Osteoblast (primary cell): ENCODE measurements around the gene ELAVL1. TPM values are rescaled to one million over a fixed set of nuclear protein-coding genes. Genes with fewer than 3 reads are reported as not detected.
A peak's percentile ranks its signal among the peaks of the same experiment; 100 is the strongest.

Experiments used
- DNase-seq: peaks from one replicate; pipeline ENCODE4 v3.0.0; 2011; ENCODE audit warnings: low spot score, mixed read lengths; ENCODE audit not compliant: insufficient read length; ENCODE audit errors: missing footprints
- H2AFZ ChIP-seq: 2 replicates; pipeline ENCODE4 v1.6.0; 2011; ENCODE audit warnings: mild to moderate bottlenecking, low read length
- H3K27ac ChIP-seq: 2 replicates; pipeline ENCODE4 v1.5.1; 2011; ENCODE audit warnings: mild to moderate bottlenecking, low read depth, low read length, moderate library complexity
- H3K27me3 ChIP-seq: 2 replicates; pipeline ENCODE4 v1.6.0; 2012; ENCODE audit warnings: mild to moderate bottlenecking, control low read depth, inconsistent platforms, low read length, moderate library complexity; ENCODE audit not compliant: insufficient read depth
- H3K36me3 ChIP-seq: 2 replicates; pipeline ENCODE4 v1.5.1; 2011; ENCODE audit warnings: mild to moderate bottlenecking, low read length, control low read depth, moderate library complexity; ENCODE audit not compliant: insufficient read depth
- H3K4me1 ChIP-seq: 2 replicates; pipeline ENCODE4 v1.5.1; 2011; ENCODE audit warnings: mild to moderate bottlenecking, low read length, control low read depth, moderate library complexity; ENCODE audit not compliant: insufficient read depth
- H3K4me2 ChIP-seq: 2 replicates; pipeline ENCODE4 v1.6.0; 2011; ENCODE audit warnings: mild to moderate bottlenecking, low read length; ENCODE audit not compliant: insufficient read depth
- H3K4me3 ChIP-seq: fragments of 200-600 bp; sonication (generic); 3 replicates; pipeline ENCODE4 v1.5.1; 2012; ENCODE audit warnings: mild to moderate bottlenecking, low read length, inconsistent platforms; ENCODE audit not compliant: insufficient read depth
- H3K79me2 ChIP-seq: 2 replicates; pipeline ENCODE4 v1.6.0; 2012; ENCODE audit warnings: mild to moderate bottlenecking, low read length, control low read depth, inconsistent platforms; ENCODE audit not compliant: insufficient read depth
- H3K9me3 ChIP-seq: 2 replicates; pipeline ENCODE4 v1.5.1; 2011; ENCODE audit warnings: low read depth, low read length, control low read depth
- H4K20me1 ChIP-seq: 2 replicates; pipeline ENCODE4 v1.6.0; 2012; ENCODE audit warnings: mild to moderate bottlenecking, low read length, control low read depth; ENCODE audit not compliant: insufficient read depth
- total RNA-seq: library from RNA; depleted of rRNA; stranded (reverse); fragments of >200 nt; gene quantifications from 2 replicates; pipeline ENCODE4 v1.2.3, GENCODE V29; 2012
- TF ChIP-seq, protein P1 (sequence below): IDR thresholded peaks from 2 replicates; pipeline ENCODE4 v1.5.1; 2011; ENCODE audit warnings: mild to moderate bottlenecking, low read depth, low read length, moderate library complexity; ENCODE audit errors: extremely low read depth

The ELAVL1 gene
- total RNA-seq, 1 donor, result 25.7 TPM

DNA sequence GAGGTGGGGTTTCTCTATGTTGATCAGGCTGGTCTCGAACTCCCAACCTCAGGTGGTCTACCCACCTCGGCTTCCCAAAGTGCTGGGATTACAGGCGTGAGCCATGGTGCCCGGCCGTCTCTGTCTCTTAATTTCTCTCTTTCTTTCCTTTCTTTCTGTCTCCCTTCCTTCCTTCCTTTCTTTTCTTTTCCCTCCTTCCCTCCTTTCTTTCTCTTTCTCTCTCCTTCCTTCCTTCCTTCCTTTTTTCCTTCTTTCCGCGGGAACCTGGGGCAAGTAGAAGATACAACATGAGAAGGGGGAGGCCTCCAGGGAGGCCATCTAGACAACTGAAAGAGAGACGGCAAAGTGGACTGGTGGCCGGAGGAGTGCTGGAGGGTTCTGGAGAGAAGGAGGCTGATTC, 15.2 kb upstream of the ELAVL1 start:
- no peak overlapping the region for H3K27ac ChIP-seq
- no peak overlapping the region for H3K4me3 ChIP-seq
- DNase-seq, result peak; percentile 3
- no peaks in the 10 kb centered on the region for H3K9me3 ChIP-seq
- no peaks in the 10 kb centered on the region for H3K79me2 ChIP-seq
- TF ChIP-seq, protein P1, sequence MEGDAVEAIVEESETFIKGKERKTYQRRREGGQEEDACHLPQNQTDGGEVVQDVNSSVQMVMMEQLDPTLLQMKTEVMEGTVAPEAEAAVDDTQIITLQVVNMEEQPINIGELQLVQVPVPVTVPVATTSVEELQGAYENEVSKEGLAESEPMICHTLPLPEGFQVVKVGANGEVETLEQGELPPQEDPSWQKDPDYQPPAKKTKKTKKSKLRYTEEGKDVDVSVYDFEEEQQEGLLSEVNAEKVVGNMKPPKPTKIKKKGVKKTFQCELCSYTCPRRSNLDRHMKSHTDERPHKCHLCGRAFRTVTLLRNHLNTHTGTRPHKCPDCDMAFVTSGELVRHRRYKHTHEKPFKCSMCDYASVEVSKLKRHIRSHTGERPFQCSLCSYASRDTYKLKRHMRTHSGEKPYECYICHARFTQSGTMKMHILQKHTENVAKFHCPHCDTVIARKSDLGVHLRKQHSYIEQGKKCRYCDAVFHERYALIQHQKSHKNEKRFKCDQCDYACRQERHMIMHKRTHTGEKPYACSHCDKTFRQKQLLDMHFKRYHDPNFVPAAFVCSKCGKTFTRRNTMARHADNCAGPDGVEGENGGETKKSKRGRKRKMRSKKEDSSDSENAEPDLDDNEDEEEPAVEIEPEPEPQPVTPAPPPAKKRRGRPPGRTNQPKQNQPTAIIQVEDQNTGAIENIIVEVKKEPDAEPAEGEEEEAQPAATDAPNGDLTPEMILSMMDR, result no peak
- no peak overlapping the region for H2AFZ ChIP-seq
- H3K4me2 ChIP-seq, result no peak overlapping the region
- no peaks in the 10 kb centered on the region for H4K20me1 ChIP-seq
- no peaks in the 10 kb centered on the region for H3K36me3 ChIP-seq
- no peaks in the 10 kb centered on the region for H3K4me1 ChIP-seq
- no peaks in the 10 kb centered on the region for H3K27me3 ChIP-seq

DNA sequence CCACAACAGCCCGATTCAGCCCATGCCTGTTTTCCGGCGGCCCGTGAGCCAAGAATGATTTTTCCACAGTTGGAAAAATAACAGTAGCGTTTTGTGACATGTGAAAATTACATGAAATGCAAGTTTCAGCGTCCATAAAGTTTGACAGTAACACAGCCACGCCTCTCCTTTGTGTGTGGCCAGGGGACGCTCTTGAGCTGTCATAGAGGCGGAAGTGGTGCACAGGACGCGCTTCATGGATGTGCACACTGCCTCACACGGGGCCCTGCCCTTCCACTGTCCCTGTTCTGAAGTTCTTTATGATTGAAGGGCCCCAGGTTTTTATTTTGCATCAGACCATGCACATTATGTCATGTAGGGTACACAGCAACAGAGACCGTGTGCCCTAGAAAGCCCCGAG, 12.4 kb upstream of the ELAVL1 start:
- H3K9me3 ChIP-seq, result no peaks in the 10 kb centered on the region
- H3K4me2 ChIP-seq, result no peak overlapping the region
- H3K4me1 ChIP-seq, result no peaks in the 10 kb centered on the region
- H3K36me3 ChIP-seq, result no peaks in the 10 kb centered on the region
- no peaks in the 10 kb centered on the region for H3K27me3 ChIP-seq
- peak; percentile 30 for DNase-seq
- no peak overlapping the region for H3K27ac ChIP-seq
- no peaks in the 10 kb centered on the region for H3K79me2 ChIP-seq
- no peaks in the 10 kb centered on the region for H4K20me1 ChIP-seq
- TF ChIP-seq, protein P1, result no peak
- H2AFZ ChIP-seq, result no peak overlapping the region
- H3K4me3 ChIP-seq, result no peak overlapping the region

DNA sequence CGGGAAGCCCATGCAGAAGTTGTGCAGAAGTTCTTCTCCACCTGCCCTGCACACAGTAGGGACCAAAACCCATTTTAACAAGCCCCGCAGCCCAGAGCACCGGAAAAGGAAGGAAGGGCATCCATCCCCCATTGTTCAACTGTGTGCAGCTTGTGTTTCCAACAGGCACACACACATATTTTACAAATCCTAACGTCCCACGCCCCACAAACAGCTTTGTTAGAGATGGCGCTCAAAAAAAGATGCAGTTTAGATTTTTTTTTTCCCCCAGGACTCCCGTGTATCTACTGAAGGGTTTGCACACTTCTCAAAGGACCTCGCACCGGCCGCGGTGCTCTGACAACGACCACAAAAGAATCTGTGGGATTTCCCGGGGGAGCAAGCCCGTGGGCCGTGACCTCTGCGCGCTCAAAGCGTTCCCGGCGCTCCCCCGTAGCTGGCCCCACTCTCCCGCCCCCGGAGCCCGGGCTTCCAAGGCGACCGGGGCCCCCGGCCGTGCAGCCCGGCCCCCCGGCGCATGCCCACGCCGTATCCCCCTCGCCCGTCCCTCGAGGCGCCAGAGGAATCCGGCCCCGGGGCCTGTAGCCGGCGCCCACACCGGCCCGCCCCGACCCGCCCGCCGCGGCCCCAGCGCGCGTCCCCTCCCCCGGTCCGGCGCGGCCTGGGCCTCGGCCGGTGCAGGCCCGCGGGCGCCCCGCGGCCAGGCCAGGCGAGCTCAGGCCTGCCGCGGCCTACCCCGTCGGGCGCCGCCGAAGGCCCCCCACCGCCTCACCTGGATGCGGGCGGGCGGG, 523 bp downstream of the ELAVL1 start:
- peak overlapping the region; percentile 54 for H3K27ac ChIP-seq
- TF ChIP-seq, protein P1, result no peak
- peak; percentile 88 for DNase-seq

DNA sequence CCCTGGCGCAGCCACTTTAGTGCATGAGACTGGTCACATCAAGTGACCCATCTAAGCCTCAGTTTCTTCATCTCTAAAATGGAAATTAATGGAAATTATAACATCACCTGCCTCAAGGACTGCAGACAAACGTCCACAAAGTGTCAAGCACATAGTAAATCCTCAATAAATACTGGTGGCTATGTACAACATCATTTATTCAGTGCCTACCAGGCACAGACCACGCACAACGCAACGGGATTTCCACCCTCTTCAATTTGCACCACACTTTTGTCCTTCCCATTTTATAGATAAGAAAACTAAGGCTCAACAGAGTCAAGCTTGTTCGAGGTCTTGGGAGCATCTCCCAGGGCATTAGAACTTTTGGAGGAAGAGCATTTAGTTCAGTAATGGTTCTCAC, 1.4 kb downstream of the ELAVL1 start:
- Histone ChIP-seq H3K4me2 (peak overlapping the region; percentile 99), H3K27me3 (no peaks in the 10 kb centered on the region), H3K4me1 (peaks cover 30% of the 10 kb centered on the region), H3K27ac (peak overlapping the region; percentile 54), H4K20me1 (peaks cover 52% of the 10 kb centered on the region), H3K9me3 (no peaks in the 10 kb centered on the region), H2AFZ (no peak overlapping the region), H3K4me3 (peak overlapping the region; percentile 98), H3K36me3 (no peaks in the 10 kb centered on the region), H3K79me2 (peaks cover 65% of the 10 kb centered on the region)
- DNase-seq, result no peak
- TF ChIP-seq, protein P1, result no peak

More for the DNA sequence above, 523 bp downstream of the ELAVL1 start:
- Histone ChIP-seq H3K79me2 (peaks cover 56% of the 10 kb centered on the region), H3K4me2 (peak overlapping the region; percentile 99), H3K4me3 (peak overlapping the region; percentile 98), H3K27me3 (no peaks in the 10 kb centered on the region), H3K9me3 (no peaks in the 10 kb centered on the region), H3K36me3 (no peaks in the 10 kb centered on the region), H2AFZ (peak overlapping the region; percentile 31), H4K20me1 (peaks cover 46% of the 10 kb centered on the region), H3K4me1 (peaks cover 30% of the 10 kb centered on the region)
